HepG2 (cell line): ENCODE data around the gene BBC3. TPM values are rescaled to one million over a fixed set of nuclear protein-coding genes. Genes with fewer than 3 reads are reported as not detected.

Experiments used
- ARNT ChIP-seq: fragments of 450-650 bp; IDR thresholded peaks from 2 replicates; pipeline ENCODE4 v1.6.1; 2017
- CAMTA2 ChIP-seq: sonication (generic); formaldehyde crosslinking; IDR thresholded peaks from 2 replicates; pipeline ENCODE4 v1.4.0; 2020; ENCODE audit warnings: mild to moderate bottlenecking, missing genetic modification reagents, borderline replicate concordance
- DNMT1 ChIP-seq: sonication (generic); formaldehyde crosslinking; IDR thresholded peaks from 2 replicates; pipeline ENCODE4 v1.5.1; 2020; ENCODE audit warnings: mild to moderate bottlenecking, missing genetic modification reagents
- FOXJ3 ChIP-seq: sonication (generic); formaldehyde crosslinking; IDR thresholded peaks from 2 replicates; pipeline ENCODE4 v1.4.0; 2020; ENCODE audit warnings: missing genetic modification reagents, mild to moderate bottlenecking, borderline replicate concordance
- HHEX ChIP-seq: IDR thresholded peaks from 2 replicates; pipeline ENCODE4 v1.6.1; 2016; ENCODE audit warnings: control low read depth
- IRF2 ChIP-seq: IDR thresholded peaks from 2 replicates; pipeline ENCODE4 v1.6.1; 2018; ENCODE audit warnings: missing genetic modification reagents, missing compliant biosample characterization
- KDM6A ChIP-seq: IDR thresholded peaks from 2 replicates; pipeline ENCODE4 v1.6.1; 2016; ENCODE audit warnings: low read depth
- NFYC ChIP-seq: IDR thresholded peaks from 2 replicates; pipeline ENCODE4 v1.6.1; 2016; ENCODE audit warnings: missing genetic modification reagents, missing compliant biosample characterization
- RFX5 ChIP-seq: IDR thresholded peaks from 2 replicates; pipeline ENCODE4 v1.6.1; 2011; ENCODE audit warnings: low read depth, low read length, improper control_type of control experiment
- SMARCC2 ChIP-seq: fragments of 450-650 bp; IDR thresholded peaks from 2 replicates; pipeline ENCODE4 v1.6.1; 2017; ENCODE audit warnings: antibody characterized with exemption, mild to moderate bottlenecking
- TBX2 ChIP-seq: sonication (generic); formaldehyde crosslinking; IDR thresholded peaks from 2 replicates; pipeline ENCODE4 v1.5.0; 2020; ENCODE audit warnings: missing genetic modification reagents, mild to moderate bottlenecking, borderline replicate concordance
- ZFP1 ChIP-seq: IDR thresholded peaks from 2 replicates; pipeline ENCODE4 v1.6.1; 2016
- ZNF264 ChIP-seq: sonication (generic); formaldehyde crosslinking; IDR thresholded peaks from 2 replicates; pipeline ENCODE4 v1.4.0; 2020; ENCODE audit warnings: missing genetic modification reagents
- ZNF468 ChIP-seq: sonication (generic); formaldehyde crosslinking; IDR thresholded peaks from 2 replicates; pipeline ENCODE4 v1.8.0; 2022; ENCODE audit warnings: mild to moderate bottlenecking, moderate library complexity, missing genetic modification reagents
- ZNF607 ChIP-seq: sonication (generic); formaldehyde crosslinking; IDR thresholded peaks from 2 replicates; pipeline ENCODE4 v1.5.1; 2020; ENCODE audit warnings: missing genetic modification reagents, mild to moderate bottlenecking, borderline replicate concordance
- ZNF775 ChIP-seq: sonication (generic); formaldehyde crosslinking; IDR thresholded peaks from 2 replicates; pipeline ENCODE4 v1.4.0; 2020; ENCODE audit warnings: missing genetic modification reagents, mild to moderate bottlenecking, moderate library complexity, borderline replicate concordance
- ZNF790 ChIP-seq: sonication (generic); formaldehyde crosslinking; IDR thresholded peaks from 2 replicates; pipeline ENCODE4 v1.8.0; 2022; ENCODE audit warnings: missing genetic modification reagents, mild to moderate bottlenecking, borderline replicate concordance
- ZNF891 ChIP-seq: sonication (generic); formaldehyde crosslinking; IDR thresholded peaks from 2 replicates; pipeline ENCODE4 v1.5.0; 2020; ENCODE audit warnings: mild to moderate bottlenecking, missing genetic modification reagents
- polyA plus RNA-seq, 8 experiments: library from polyadenylated mRNA; depleted of rRNA in 3 of 8; stranded (reverse) in 7 of 8; unstranded in 1 of 8; fragments of >200 nt; fragmentation: Illumina TruSeq in 4 of 8; extraction: Trizol in 4 of 8; gene quantifications; 2 replicates each; pipeline versions ENCODE4 v1.2.1 to v1.2.3, GENCODE V29; 2011 to 2016; ENCODE audit warnings: low read depth in 4 of 8, missing spikeins in 1 of 8, mixed read lengths in 1 of 8; ENCODE audit not compliant: insufficient read depth in 1 of 8
- total RNA-seq, 5 experiments: library from RNA; depleted of rRNA; stranded (reverse); fragments of >200 nt; fragmentation: Illumina TruSeq; extraction: Trizol; gene quantifications; 2 replicates each; pipeline ENCODE4 v1.2.3, GENCODE V29; 2016; ENCODE audit warnings: low read depth in 1 of 5
- TF ChIP-seq, protein P1 (sequence below): sonication (generic); formaldehyde crosslinking; IDR thresholded peaks from 2 replicates; pipeline ENCODE4 v1.4.0; 2020; ENCODE audit warnings: missing genetic modification reagents, borderline replicate concordance
- TF ChIP-seq, protein P2 (sequence below): sonication (generic); formaldehyde crosslinking; IDR thresholded peaks from 2 replicates; pipeline ENCODE4 v1.4.0; 2020; ENCODE audit warnings: missing genetic modification reagents
- TF ChIP-seq, protein P3 (sequence below): sonication (generic); formaldehyde crosslinking; IDR thresholded peaks from 2 replicates; pipeline ENCODE4 v1.8.1; 2023; ENCODE audit warnings: mild to moderate bottlenecking, missing genetic modification reagents
- TF ChIP-seq, protein P4 (sequence below): sonication (generic); formaldehyde crosslinking; IDR thresholded peaks from 2 replicates; pipeline ENCODE4 v1.4.0; 2020; ENCODE audit warnings: missing genetic modification reagents

BBC3 gene
- total and polyA plus RNA-seq, 2 of the 13 experiments (the other 11 are each of a cell fraction or from before 2014, with no cell fraction given) = 6.1 to 8.8 TPM

- TF ChIP-seq, protein P1, sequence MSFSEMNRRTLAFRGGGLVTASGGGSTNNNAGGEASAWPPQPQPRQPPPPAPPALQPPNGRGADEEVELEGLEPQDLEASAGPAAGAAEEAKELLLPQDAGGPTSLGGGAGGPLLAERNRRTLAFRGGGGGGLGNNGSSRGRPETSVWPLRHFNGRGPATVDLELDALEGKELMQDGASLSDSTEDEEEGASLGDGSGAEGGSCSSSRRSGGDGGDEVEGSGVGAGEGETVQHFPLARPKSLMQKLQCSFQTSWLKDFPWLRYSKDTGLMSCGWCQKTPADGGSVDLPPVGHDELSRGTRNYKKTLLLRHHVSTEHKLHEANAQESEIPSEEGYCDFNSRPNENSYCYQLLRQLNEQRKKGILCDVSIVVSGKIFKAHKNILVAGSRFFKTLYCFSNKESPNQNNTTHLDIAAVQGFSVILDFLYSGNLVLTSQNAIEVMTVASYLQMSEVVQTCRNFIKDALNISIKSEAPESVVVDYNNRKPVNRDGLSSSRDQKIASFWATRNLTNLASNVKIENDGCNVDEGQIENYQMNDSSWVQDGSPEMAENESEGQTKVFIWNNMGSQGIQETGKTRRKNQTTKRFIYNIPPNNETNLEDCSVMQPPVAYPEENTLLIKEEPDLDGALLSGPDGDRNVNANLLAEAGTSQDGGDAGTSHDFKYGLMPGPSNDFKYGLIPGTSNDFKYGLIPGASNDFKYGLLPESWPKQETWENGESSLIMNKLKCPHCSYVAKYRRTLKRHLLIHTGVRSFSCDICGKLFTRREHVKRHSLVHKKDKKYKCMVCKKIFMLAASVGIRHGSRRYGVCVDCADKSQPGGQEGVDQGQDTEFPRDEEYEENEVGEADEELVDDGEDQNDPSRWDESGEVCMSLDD = no peak
- TF ChIP-seq CAMTA2 (CRISPR knock-in tag) (0 out of 2 replicates have a peak, but pooled peaks have one; percentile 50), ZFP1 (CRISPR knock-in tag) (no peak), ZNF468 (CRISPR knock-in tag) (no peak), FOXJ3 (no peak), NFYC (CRISPR knock-in tag) (no peak), HHEX (CRISPR knock-in tag) (no peak), ZNF264 (CRISPR knock-in tag) (no peak), ZNF775 (CRISPR knock-in tag) (no peak), RFX5 (no peak), KDM6A (CRISPR knock-in tag) (0 out of 2 replicates have a peak, but pooled peaks have one; percentile 13), ARNT (no peak), DNMT1 (no peak), ZNF891 (CRISPR knock-in tag) (peak; percentile 29; the same call in 1 of the 2 replicates), IRF2 (CRISPR knock-in tag) (no peak), ZNF607 (CRISPR knock-in tag) (no peak; the same call in 1 of the 2 replicates), TBX2 (CRISPR knock-in tag) (peak; percentile 80), SMARCC2 (no peak), ZNF790 (CRISPR knock-in tag) (no peak)
- TF ChIP-seq, protein P2, sequence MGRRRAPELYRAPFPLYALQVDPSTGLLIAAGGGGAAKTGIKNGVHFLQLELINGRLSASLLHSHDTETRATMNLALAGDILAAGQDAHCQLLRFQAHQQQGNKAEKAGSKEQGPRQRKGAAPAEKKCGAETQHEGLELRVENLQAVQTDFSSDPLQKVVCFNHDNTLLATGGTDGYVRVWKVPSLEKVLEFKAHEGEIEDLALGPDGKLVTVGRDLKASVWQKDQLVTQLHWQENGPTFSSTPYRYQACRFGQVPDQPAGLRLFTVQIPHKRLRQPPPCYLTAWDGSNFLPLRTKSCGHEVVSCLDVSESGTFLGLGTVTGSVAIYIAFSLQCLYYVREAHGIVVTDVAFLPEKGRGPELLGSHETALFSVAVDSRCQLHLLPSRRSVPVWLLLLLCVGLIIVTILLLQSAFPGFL (CRISPR knock-in tag) = no peak
- TF ChIP-seq, protein P3, sequence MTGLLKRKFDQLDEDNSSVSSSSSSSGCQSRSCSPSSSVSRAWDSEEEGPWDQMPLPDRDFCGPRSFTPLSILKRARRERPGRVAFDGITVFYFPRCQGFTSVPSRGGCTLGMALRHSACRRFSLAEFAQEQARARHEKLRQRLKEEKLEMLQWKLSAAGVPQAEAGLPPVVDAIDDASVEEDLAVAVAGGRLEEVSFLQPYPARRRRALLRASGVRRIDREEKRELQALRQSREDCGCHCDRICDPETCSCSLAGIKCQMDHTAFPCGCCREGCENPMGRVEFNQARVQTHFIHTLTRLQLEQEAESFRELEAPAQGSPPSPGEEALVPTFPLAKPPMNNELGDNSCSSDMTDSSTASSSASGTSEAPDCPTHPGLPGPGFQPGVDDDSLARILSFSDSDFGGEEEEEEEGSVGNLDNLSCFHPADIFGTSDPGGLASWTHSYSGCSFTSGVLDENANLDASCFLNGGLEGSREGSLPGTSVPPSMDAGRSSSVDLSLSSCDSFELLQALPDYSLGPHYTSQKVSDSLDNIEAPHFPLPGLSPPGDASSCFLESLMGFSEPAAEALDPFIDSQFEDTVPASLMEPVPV (CRISPR knock-in tag) = no peak
- TF ChIP-seq, protein P4, sequence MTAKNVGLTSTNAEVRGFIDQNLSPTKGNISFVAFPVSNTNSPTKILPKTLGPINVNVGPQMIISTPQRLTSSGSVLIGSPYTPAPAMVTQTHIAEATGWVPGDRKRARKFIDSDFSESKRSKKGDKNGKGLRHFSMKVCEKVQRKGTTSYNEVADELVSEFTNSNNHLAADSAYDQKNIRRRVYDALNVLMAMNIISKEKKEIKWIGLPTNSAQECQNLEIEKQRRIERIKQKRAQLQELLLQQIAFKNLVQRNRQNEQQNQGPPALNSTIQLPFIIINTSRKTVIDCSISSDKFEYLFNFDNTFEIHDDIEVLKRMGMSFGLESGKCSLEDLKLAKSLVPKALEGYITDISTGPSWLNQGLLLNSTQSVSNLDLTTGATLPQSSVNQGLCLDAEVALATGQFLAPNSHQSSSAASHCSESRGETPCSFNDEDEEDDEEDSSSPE (CRISPR knock-in tag) = peak; percentile 32; the same call in 1 of the 2 replicates
Measured at GRCh38 chr19:47273313-47274070, 42.5 kb upstream of the BBC3 start (continued).
